ENCODE results near the gene TSC2.
"Not testable (repeated sequence)": the region's sequence is repeated elsewhere in the genome, so short reads cannot be mapped to it uniquely, and the experiment has no call there.

TSC2 gene

DNA sequence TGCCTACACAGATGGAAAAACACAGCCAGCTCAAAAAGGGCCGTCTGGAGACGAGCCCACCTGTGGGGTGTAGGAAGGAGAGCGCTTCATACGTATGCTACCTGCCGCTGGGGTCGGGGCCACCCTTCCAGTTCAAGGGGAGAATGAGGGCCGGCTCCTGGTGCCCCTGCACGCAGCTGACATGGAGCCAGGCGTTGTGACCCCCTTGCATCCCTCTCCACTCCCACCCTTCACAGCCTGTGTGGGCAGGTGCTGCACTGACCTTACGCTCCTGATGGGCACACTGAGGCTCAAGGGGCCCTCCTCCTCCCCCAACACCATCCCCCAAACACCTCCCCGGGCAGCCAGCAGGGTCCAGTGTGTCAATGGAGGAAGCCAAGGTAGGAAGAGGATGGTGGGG, 77.8 kb downstream of the TSC2 start:
- DNase-seq = not testable (repeated sequence)

DNA sequence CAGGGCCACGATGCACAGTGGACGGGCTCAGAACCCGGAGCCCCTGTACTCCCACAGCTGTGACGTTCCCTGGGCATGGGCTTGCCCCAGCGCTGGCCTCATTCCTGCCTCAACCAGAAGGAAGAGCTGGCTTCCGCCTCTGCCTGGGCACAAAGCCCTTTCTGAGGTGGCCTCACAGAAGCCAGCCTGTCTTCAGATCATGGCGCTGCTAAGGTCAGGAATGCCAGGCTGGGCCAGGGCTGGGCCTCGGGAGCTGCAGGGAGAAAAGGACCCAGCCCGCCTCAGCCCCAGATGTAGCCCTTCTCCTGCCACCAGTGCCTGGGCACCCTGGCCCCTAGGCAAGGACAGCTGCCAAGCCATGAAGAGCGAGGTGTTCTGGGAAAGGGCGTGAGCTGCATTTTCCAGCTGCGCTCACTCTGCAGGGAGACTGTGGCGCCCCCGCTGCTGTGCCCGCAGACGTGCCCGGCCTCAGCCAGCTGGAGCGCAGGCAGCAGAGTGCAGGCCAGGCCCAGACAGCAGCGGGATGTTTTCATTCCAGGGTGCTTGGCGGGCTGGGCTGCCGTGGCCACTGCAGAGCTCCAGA, 78.5 kb downstream of the TSC2 start:
- DNase-seq = not testable (repeated sequence)

DNA sequence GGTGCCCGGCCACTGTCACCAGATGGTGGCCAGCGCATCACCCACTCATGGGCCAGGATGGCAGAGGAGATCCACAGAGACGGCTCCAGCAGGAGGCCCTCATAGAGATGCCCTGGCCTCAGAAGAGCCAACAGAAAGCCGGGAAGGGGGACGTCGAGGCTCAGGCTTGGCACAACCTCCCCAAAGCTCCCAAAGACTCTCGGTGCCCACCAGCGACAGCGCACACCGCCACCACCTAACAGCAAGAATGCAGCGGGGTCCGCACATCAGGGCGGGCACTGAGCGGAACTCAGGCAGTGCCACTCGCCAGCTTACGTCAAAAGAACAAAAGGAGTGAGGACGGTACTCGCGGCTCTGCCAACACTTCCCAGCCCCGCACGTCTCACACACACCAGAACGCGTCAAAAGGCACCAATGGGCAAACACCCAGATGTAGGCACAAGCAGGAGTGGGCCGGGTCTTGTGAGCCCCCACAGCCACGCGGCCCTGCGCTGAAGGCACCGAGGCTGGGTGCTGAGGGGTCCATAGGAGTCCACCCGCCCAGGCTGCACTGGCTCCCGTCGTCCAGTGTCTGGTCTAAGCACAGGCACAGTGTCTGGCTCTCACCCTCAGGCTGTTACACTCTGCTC, 79.3 kb downstream of the TSC2 start:
- not testable (repeated sequence) for DNase-seq

DNA sequence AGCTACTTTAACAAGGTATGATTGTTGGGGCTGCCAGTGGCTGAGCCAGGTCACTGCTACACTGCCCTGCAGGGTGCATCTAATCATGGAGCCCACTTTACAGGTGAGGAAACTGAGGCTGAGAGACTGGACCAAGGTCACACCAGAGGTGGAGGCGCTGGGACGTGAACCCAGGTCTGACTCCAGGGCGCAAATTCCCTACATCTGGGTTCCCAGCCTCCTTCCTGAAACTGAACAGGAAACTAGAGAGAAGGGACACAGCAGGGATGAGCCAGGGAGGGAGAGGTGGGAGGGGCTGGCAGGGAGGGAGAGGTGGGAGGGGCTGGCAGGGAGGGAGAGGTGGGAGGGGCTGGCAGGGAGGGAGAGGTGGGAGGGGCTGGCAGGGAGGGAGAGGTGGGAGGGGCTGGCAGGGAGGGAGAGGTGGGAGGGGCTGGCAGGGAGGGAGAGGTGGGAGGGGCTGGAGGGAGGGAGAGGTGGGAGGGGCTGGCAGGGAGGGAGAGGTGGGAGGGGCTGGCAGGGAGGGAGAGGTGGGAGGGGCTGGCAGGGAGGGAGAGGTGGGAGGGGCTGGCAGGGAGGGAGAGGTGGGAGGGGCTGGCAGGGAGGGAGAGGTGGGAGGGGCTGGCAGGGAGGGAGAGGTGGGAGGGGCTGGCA, 80.0 kb downstream of the TSC2 start:
- DNase-seq = peak; percentile 24

DNA sequence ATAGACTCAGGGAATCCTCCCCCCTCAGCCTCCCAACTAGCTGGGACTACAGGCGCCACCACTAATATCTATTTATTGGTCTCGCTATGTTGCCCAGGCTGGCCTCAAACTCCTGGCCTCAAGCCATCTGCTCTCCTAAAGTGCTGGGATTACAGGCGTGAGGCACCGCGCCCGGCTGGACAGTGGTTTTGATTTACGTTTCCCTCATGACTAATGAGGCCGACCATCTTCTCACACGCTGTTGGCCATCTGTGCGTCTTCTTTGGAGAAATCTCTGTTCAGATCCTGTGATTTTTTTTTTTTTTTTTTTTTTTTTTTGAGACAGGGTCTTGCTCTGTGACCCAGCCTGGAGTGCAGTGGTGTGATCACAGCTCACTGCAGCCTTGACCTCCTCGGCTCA, 81.5 kb downstream of the TSC2 start:
- not testable (repeated sequence) for DNase-seq

DNA sequence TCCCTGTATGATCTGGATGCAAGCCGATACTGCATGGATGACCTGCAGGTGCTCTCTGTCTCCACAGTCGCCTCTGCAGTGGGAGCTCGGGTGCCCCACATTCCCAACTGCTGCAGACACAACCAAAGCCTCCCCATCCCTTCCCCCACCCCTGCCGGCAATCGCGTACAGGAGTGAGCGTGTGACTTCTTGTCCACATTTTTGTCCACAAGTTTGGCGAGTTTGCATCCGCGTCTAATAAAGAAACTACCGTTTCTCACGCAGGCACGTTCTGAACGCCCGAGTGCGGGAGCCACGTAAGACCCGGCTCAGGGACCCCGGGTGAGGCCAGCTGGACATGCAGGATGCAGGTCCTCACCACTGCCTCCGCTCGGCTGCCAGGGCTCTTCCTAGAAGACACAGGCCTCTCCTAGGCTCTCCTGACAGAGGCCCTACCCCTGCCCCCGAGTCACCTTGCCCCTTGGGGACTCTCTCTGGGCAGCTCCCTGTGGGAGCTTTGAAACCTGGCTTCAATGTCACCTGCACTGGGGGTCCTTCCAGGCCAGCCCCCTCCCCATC, 82.2 kb downstream of the TSC2 start:
- not testable (repeated sequence) for DNase-seq

DNA sequence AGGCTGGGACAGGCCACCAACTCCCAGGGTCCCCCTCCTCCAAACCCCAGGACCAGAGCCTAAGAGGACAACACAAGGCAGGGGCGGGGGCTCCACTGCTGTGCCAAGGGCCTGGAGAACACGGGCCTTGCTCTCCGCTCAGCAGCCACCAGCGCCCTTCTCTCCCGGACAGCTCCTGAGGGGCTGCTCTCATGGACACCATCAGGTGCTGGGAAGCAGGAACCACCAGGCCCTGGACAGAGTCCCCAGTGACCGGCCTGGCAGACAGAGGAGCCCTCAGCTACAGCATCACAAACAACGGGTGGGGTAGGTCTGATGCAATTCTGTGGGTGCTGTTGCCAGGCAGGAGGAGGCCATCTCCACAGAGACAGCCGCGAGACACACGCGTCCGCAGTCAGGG, 86.0 kb downstream of the TSC2 start:
- DNase-seq = not testable (repeated sequence)

DNA sequence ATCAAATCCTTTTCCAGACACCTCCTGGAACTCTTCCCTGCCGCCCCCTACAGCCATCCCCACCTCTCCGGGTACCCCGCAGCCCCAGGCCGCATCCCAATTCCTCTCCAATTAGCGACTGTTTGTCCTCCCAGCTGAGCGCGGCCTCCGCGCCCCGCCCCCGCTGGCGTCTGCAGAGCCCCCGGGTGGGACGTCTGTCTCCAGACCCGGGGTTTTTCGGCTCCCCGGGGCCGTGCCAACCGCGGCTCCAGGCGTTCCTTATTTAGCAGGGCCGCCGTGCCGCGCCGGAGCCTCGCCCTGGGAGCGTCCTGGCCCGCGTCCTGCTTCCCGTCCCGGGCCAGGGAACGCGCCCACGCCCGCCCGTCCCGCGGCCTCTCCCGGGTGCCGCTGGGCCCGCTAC, 87.3 kb downstream of the TSC2 start:
- not testable (repeated sequence) for DNase-seq

DNA sequence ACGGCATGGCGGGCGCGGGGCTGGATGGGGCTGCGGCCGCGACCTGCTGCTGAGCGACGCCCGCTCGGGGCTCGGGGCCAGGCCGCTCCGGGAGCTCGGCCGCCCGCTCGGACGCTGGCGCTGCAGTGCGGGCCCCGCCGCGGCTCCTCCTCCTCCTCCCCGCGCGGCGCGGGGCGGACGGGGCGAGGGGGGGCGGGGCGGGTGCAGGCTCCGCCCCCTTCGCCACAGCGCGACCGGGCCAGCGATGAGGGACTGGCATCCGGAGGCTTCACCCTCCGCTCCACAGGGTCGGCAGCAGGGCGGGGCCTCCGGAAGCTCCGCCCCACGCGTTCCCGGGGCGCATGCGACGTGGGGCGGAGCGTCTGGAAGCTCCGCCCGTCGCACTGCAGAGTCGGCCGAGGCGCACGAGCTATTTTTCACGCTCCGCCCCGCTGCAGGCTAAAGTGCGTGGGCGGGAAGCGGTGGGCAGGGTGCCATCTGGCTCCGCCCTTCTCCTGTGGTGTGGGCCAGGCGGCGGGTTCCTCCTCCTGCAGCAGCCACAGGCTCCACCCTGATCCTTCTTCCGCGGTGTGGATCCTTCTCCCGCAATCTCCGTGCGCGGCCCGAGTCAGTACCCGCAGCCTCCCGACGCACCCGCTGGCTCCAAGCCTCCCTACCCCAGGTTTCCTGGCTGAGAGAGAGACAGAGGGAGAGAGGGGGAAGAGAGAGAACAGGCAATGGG, 88.1 kb downstream of the TSC2 start, which contains the start of gene PKD1:
TSS of gene PKD1 (minus strand) at position 129 of the 721 bp plus-strand sequence. CDS start 209 bp downstream, outside the sequence.
- DNase-seq = peak; percentile 73

Measured in NCI-H2029 (cell line).